Measurements from ENCODE around the gene TATDN3.

TATDN3 gene, protein sequence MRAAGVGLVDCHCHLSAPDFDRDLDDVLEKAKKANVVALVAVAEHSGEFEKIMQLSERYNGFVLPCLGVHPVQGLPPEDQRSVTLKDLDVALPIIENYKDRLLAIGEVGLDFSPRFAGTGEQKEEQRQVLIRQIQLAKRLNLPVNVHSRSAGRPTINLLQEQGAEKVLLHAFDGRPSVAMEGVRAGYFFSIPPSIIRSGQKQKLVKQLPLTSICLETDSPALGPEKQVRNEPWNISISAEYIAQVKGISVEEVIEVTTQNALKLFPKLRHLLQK

GRCh38 chr1:212791676-212792395 lies at the start of gene TATDN3, which contains the start of gene NSL1:
Gene TATDN3 (plus strand): TSS chr1:212791894. CDS start chr1:212791922, 28 bp downstream.
Gene NSL1 (minus strand): TSS chr1:212791777. CDS start chr1:212791763, 14 bp downstream.
- Histone ChIP-seq H3K9ac (ENCODE audit: low read length) (peak within 1 kb of the TSS; percentile 76), H3F3A (ENCODE audit: insufficient read depth, low read length) (peaks cover 21% of the 10 kb centered on the region), H3K27ac (ENCODE audit: low read length) (peak within 1 kb of the TSS; percentile 76), H3K4me2 (ENCODE audit: low read depth, low read length) (peak within 1 kb of the TSS; percentile 88), H4K20me1 (ENCODE audit: insufficient read depth, low read length) (no peaks in the 10 kb centered on the region), H2AFZ (ENCODE audit: low read length) (peak within 1 kb of the TSS; percentile 92), H3K27me3 (replicated peaks; ENCODE audit: insufficient read depth, low read length) (no peaks in the 10 kb centered on the region), H3K9me2 (replicated peaks; ENCODE audit: insufficient read depth, low read length) (no peaks in the 10 kb centered on the region), H3K79me2 (ENCODE audit: low read length) (peaks cover 47% of the 10 kb centered on the region), H3K36me3 (replicated peaks; ENCODE audit: insufficient read depth, low read length) (no peaks in the 10 kb centered on the region), H3K4me3 (ENCODE audit: low read length) (peak within 1 kb of the TSS; percentile 89), H3K4me1 (ENCODE audit: low read length) (peaks cover 17% of the 10 kb centered on the region), H3K9me3 (replicated peaks; ENCODE audit: insufficient read depth, low read length) (no peaks in the 10 kb centered on the region)
- DNase-seq, result peak; percentile 96
- TF ChIP-seq EZH2phosphoT487 (IDR thresholded peaks at IDR 0.05; ENCODE audit: low read length), result no peak
- no peak for TF ChIP-seq CTCF (IDR thresholded peaks at IDR 0.05; ENCODE audit: low read length)
- no peak for TF ChIP-seq EZH2 (optimal IDR thresholded peaks at IDR 0.05; ENCODE audit: low read depth, low read length)

- H3F3A ChIP-seq (ENCODE audit: insufficient read depth, low read length), result no peaks in the 10 kb centered on the region
- TF ChIP-seq EZH2 (optimal IDR thresholded peaks at IDR 0.05; ENCODE audit: low read depth, low read length) (no peak), EZH2phosphoT487 (IDR thresholded peaks at IDR 0.05; ENCODE audit: low read length) (no peak), CTCF (IDR thresholded peaks at IDR 0.05; ENCODE audit: low read length) (no peak)
- H3K4me3 ChIP-seq (ENCODE audit: low read length), result no peak overlapping the region
- no peaks in the 10 kb centered on the region for H3K4me1 ChIP-seq (ENCODE audit: low read length)
- DNase-seq, result no peak
- no peaks in the 10 kb centered on the region for H3K9me3 ChIP-seq (replicated peaks; ENCODE audit: insufficient read depth, low read length)
- no peaks in the 10 kb centered on the region for H3K9me2 ChIP-seq (replicated peaks; ENCODE audit: insufficient read depth, low read length)
- H2AFZ ChIP-seq (ENCODE audit: low read length), result no peak overlapping the region
- H3K4me2 ChIP-seq (ENCODE audit: low read depth, low read length), result no peak overlapping the region
- no peaks in the 10 kb centered on the region for H3K36me3 ChIP-seq (replicated peaks; ENCODE audit: insufficient read depth, low read length)
- H3K79me2 ChIP-seq (ENCODE audit: low read length), result peaks cover 13% of the 10 kb centered on the region
- no peak overlapping the region for H3K9ac ChIP-seq (ENCODE audit: low read length)
- no peaks in the 10 kb centered on the region for H3K27me3 ChIP-seq (replicated peaks; ENCODE audit: insufficient read depth, low read length)
- H3K27ac ChIP-seq (ENCODE audit: low read length), result no peak overlapping the region
- H4K20me1 ChIP-seq (ENCODE audit: insufficient read depth, low read length), result no peaks in the 10 kb centered on the region
Observed at GRCh38 chr1:212743901-212744475, 47.7 kb upstream of the TATDN3 start.

DNA sequence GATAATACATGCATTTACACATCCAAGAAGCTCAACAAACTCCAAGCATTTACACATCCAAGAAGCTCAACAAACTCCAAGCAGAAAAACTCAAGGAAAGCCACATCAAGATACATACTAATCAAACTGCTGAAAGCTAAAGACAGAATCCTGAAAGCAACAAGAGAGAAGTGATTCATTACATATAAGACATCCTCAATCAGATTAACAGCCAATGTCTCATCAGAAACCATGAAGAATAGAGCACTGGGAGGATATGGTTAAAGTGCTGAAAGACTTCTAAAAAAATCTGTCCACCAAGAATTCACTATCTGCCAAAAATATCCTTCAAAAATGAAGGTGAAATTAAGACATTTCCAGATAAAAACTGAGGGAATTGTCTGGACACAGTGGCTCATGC lies 46.4 kb upstream of the TATDN3 start:
- TF ChIP-seq CTCF (IDR thresholded peaks at IDR 0.05; ENCODE audit: low read length) (no peak), EZH2phosphoT487 (IDR thresholded peaks at IDR 0.05; ENCODE audit: low read length) (no peak), EZH2 (optimal IDR thresholded peaks at IDR 0.05; ENCODE audit: low read depth, low read length) (no peak)
- Histone ChIP-seq H3K79me2 (ENCODE audit: low read length) (peaks cover 13% of the 10 kb centered on the region), H3F3A (ENCODE audit: insufficient read depth, low read length) (peaks cover 5% of the 10 kb centered on the region; the same call in 1 of the 2 replicates)

More for the DNA sequence above, 46.4 kb upstream of the TATDN3 start:
- DNase-seq, result no peak
- Histone ChIP-seq H2AFZ (ENCODE audit: low read length) (no peak overlapping the region), H3K27ac (ENCODE audit: low read length) (no peak overlapping the region), H3K9ac (ENCODE audit: low read length) (no peak overlapping the region), H4K20me1 (ENCODE audit: insufficient read depth, low read length) (no peaks in the 10 kb centered on the region), H3K9me3 (replicated peaks; ENCODE audit: insufficient read depth, low read length) (no peaks in the 10 kb centered on the region), H3K27me3 (replicated peaks; ENCODE audit: insufficient read depth, low read length) (no peaks in the 10 kb centered on the region), H3K36me3 (replicated peaks; ENCODE audit: insufficient read depth, low read length) (no peaks in the 10 kb centered on the region), H3K4me3 (ENCODE audit: low read length) (no peak overlapping the region), H3K9me2 (replicated peaks; ENCODE audit: insufficient read depth, low read length) (no peaks in the 10 kb centered on the region), H3K4me1 (ENCODE audit: low read length) (peaks cover 9% of the 10 kb centered on the region), H3K4me2 (ENCODE audit: low read depth, low read length) (no peak overlapping the region)

Data from MM.1S (cell line).